Colonic mucosa (tissue), 4 donors: ENCODE data around the gene TFB1M. TPM values are rescaled to one million over a fixed set of nuclear protein-coding genes. Genes with fewer than 3 reads are reported as not detected.

Experiments used
- DNase-seq: peaks from one replicate; pipeline ENCODE4 v3.0.0-alpha.2; 2020
- H3K27ac ChIP-seq: fragments of 200-600 bp; one replicate; pipeline ENCODE4 v1.8.0; 2021
- H3K27me3 ChIP-seq: fragments of 200-600 bp; one replicate; pipeline ENCODE4 v1.8.0; 2021
- H3K36me3 ChIP-seq: fragments of 200-600 bp; one replicate; pipeline ENCODE4 v1.8.0; 2021
- H3K4me1 ChIP-seq: fragments of 200-600 bp; one replicate; pipeline ENCODE4 v1.8.0; 2021; ENCODE audit warnings: mild to moderate bottlenecking
- H3K4me3 ChIP-seq: fragments of 200-600 bp; one replicate; pipeline ENCODE4 v1.8.0; 2021
- H3K9ac ChIP-seq, 2 donors: one replicate each; pipeline ENCODE4 v1.7.0; 2013; ENCODE audit warnings: control low read depth in 2 of 2, low read depth in 2 of 2, low read length in 2 of 2
- H3K9me3 ChIP-seq: fragments of 200-600 bp; one replicate; pipeline ENCODE4 v1.8.0; 2021
- CTCF ChIP-seq: fragments of 200-600 bp; IDR thresholded peaks from one replicate; pipeline ENCODE4 v1.8.0; 2022; ENCODE audit warnings: antibody characterized with exemption, mild to moderate bottlenecking
- intact Hi-C: fragments of 100-400 bp; cut with DNase I; formaldehyde crosslinking; loops from one replicate; pipeline ENCODE4 v1.14.1; 2022
- total RNA-seq, 2 donors: library from RNA; stranded (reverse); fragmentation: NEBNext Ultra II Directional in 1 of 2; extraction: Animal tissue kit (Norgen Biotek cat#: 25700) in 1 of 2; gene quantifications; one replicate each; pipeline ENCODE4 v1.2.1, GENCODE V29; 2021
- donor health status: healthy.
- donor health status: DM: no; HTN: no; CAD: no.
- donor health status: DM: no; HTN: no; CAD: no.

The TFB1M gene
- total RNA-seq, 2 donors from 2014 or later: 17.8 to 27.9 TPM

GRCh38 chr6:155351273-155352129 is 37.2 kb upstream of the TFB1M start:
- Histone ChIP-seq H3K27ac (no peak overlapping the region), H3K9me3 (no peaks in the 10 kb centered on the region), H3K4me1 (no peaks in the 10 kb centered on the region), H3K9ac (no peak overlapping the region), H3K36me3 (no peaks in the 10 kb centered on the region), H3K27me3 (no peaks in the 10 kb centered on the region), H3K4me3 (no peak overlapping the region)
- DNase-seq: no peak
- intact Hi-C loops: no loop called here
- TF ChIP-seq CTCF: no peak

- H3K9ac ChIP-seq: no peak overlapping the region
- no peaks in the 10 kb centered on the region for H3K9me3 ChIP-seq
- no peak for TF ChIP-seq CTCF
- no peaks in the 10 kb centered on the region for H3K27me3 ChIP-seq
- no peak for DNase-seq
- no peak overlapping the region for H3K27ac ChIP-seq
- intact Hi-C loops: no loop called here
- no peak overlapping the region for H3K4me3 ChIP-seq
- no peaks in the 10 kb centered on the region for H3K36me3 ChIP-seq
- no peaks in the 10 kb centered on the region for H3K4me1 ChIP-seq
Measured at GRCh38 chr6:155349956-155350355, 35.7 kb upstream of the TFB1M start.

- H3K27me3 ChIP-seq: no peaks in the 10 kb centered on the region
- TF ChIP-seq CTCF: no peak
- no peaks in the 10 kb centered on the region for H3K4me1 ChIP-seq
- no peaks in the 10 kb centered on the region for H3K9me3 ChIP-seq
- no peak overlapping the region for H3K9ac ChIP-seq
- no peak for DNase-seq
- no peaks in the 10 kb centered on the region for H3K36me3 ChIP-seq
- intact Hi-C loops: no loop called here
- H3K4me3 ChIP-seq: no peak overlapping the region
- H3K27ac ChIP-seq: no peak overlapping the region
Measured at GRCh38 chr6:155349129-155349528, 34.8 kb upstream of the TFB1M start.

- Histone ChIP-seq H3K4me1 (no peaks in the 10 kb centered on the region), H3K9ac (no peak overlapping the region), H3K27ac (no peak overlapping the region), H3K4me3 (no peak overlapping the region), H3K27me3 (no peaks in the 10 kb centered on the region), H3K9me3 (no peaks in the 10 kb centered on the region), H3K36me3 (no peaks in the 10 kb centered on the region)
- DNase-seq: no peak
- TF ChIP-seq CTCF: no peak
- intact Hi-C loops: no loop called here
Measured at GRCh38 chr6:155347800-155348199, 33.5 kb upstream of the TFB1M start.

GRCh38 chr6:155346957-155347356 is 32.7 kb upstream of the TFB1M start:
- no peak for DNase-seq
- Histone ChIP-seq H3K9me3 (no peaks in the 10 kb centered on the region), H3K4me3 (no peak overlapping the region), H3K36me3 (no peaks in the 10 kb centered on the region), H3K4me1 (no peaks in the 10 kb centered on the region), H3K27ac (no peak overlapping the region), H3K9ac (no peak overlapping the region), H3K27me3 (no peaks in the 10 kb centered on the region)
- intact Hi-C loops: no loop called here
- TF ChIP-seq CTCF: no peak
